DND-41 (cell line): Measurements from ENCODE around the gene PACS2.

Experiments used
- ATAC-seq: fragments of 200-7000 bp; cut with Tn5 transposase; 3 replicates; pipeline ENCODE4 v1.9.1; 2021; ENCODE audit warnings: low read depth; ENCODE audit not compliant: insufficient read depth
- DNase-seq: peaks from one replicate; pipeline ENCODE4 v3.0.0-alpha.2; 2020
- H2AFZ ChIP-seq: 2 replicates; pipeline ENCODE4 v1.6.0; 2012; ENCODE audit warnings: low read depth, low read length
- H3K27ac ChIP-seq: 2 replicates; pipeline ENCODE4 v1.5.1; 2012; ENCODE audit warnings: low read length, inconsistent platforms
- H3K27me3 ChIP-seq: fragments of 200-600 bp; sonication (generic); 2 replicates; pipeline ENCODE4 v1.6.0; 2012; ENCODE audit warnings: low read length, mild to moderate bottlenecking, inconsistent platforms; ENCODE audit not compliant: insufficient read depth, poor library complexity
- H3K36me3 ChIP-seq: 2 replicates; pipeline ENCODE4 v1.5.1; 2012; ENCODE audit warnings: low read length, inconsistent platforms; ENCODE audit not compliant: insufficient read depth
- H3K4me1 ChIP-seq: 2 replicates; pipeline ENCODE4 v1.5.1; 2012; ENCODE audit warnings: mild to moderate bottlenecking, low read length; ENCODE audit not compliant: insufficient read depth
- H3K4me2 ChIP-seq: 2 replicates; pipeline ENCODE4 v1.6.0; 2012; ENCODE audit warnings: mild to moderate bottlenecking, moderate library complexity, low read length, inconsistent platforms; ENCODE audit not compliant: insufficient read depth
- H3K4me3 ChIP-seq, 2 experiments: fragments of 200-600 bp in 1 of 2; shearing (Covaris generic) in 1 of 2; 2 replicates each; pipeline ENCODE4 v1.5.1; 2012 to 2016; ENCODE audit warnings: inconsistent platforms in 2 of 2, low read length in 2 of 2, mild to moderate bottlenecking in 2 of 2, low read depth in 1 of 2, moderate library complexity in 1 of 2
- H3K79me2 ChIP-seq: 2 replicates; pipeline ENCODE4 v1.6.0; 2012; ENCODE audit warnings: low read length, inconsistent platforms; ENCODE audit not compliant: insufficient read depth
- H3K9ac ChIP-seq: 2 replicates; pipeline ENCODE4 v1.6.0; 2012; ENCODE audit warnings: low read depth, mild to moderate bottlenecking, inconsistent platforms, low read length, moderate library complexity
- H3K9me3 ChIP-seq: 2 replicates; pipeline ENCODE4 v1.5.1; 2012; ENCODE audit warnings: low read length, moderate library complexity, mild to moderate bottlenecking, inconsistent platforms; ENCODE audit not compliant: insufficient read depth, severe bottlenecking
- H4K20me1 ChIP-seq: 2 replicates; pipeline ENCODE4 v1.6.0; 2012; ENCODE audit warnings: low read length; ENCODE audit not compliant: insufficient read depth
- EZH2 ChIP-seq: IDR thresholded peaks from 3 replicates; pipeline ENCODE4 v1.6.1; 2012; ENCODE audit warnings: borderline replicate concordance, low read depth, mild to moderate bottlenecking, moderate library complexity, low read length, inconsistent platforms; ENCODE audit not compliant: severe bottlenecking
- TF ChIP-seq, protein P1 (sequence below): IDR thresholded peaks from 2 replicates; pipeline ENCODE4 v1.5.1; 2012; ENCODE audit warnings: borderline replicate concordance, low read length, moderate library complexity, mild to moderate bottlenecking; ENCODE audit not compliant: poor library complexity, severe bottlenecking; ENCODE audit errors: extremely low read depth

The PACS2 gene

DNA sequence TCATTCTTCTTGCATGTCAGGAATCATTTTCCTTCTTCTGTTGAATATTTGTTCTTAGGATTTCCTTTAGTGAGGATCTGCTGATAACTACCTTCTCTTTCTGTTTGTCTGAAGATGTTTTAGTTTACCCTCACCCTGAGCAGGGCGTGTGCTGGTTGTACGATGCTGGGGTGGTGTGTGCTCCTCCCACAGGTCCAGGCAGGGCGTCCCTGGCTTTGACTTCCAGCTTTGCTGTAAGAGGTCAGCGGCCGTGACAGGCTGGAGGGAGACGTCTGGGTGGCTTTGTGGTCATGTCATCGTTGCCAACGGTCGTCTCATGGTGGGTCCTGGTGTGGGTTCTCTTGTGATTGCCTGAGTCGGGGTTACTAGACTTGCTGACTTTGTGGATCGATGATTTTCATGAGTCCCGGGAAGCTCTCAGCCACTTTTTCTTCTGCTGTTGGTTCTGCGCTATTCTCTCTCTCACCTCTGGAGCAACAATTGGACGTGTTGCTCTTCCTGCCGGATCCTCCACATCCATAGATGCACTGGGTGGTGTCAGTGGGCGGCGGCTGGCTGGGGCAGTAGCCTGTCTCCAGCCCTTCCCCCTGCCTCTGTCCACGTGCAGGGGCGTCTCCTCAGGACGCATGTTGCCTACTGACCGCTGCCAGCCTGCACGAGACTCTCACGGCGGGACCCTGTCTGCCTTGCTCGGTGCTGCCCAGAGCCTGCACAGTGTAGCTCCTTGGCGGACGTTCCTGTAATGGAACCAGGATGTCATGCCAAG is 8.4 kb downstream of the PACS2 start:
- Histone ChIP-seq H3K79me2 (peaks cover 87% of the 10 kb centered on the region), H3K27ac (no peak overlapping the region), H3K36me3 (0 out of 2 replicates have a peak, but pooled peaks cover 10% of the 10 kb centered on the region), H2AFZ (no peak overlapping the region), H3K4me2 (no peak overlapping the region), H3K4me1 (no peaks in the 10 kb centered on the region), H4K20me1 (peaks cover 73% of the 10 kb centered on the region), H3K4me3 (no peak overlapping the region), H3K9ac (no peak overlapping the region), H3K27me3 (no peaks in the 10 kb centered on the region), H3K9me3 (no peaks in the 10 kb centered on the region)
- no peak for ATAC-seq
- no peak for DNase-seq
- TF ChIP-seq, protein P1, sequence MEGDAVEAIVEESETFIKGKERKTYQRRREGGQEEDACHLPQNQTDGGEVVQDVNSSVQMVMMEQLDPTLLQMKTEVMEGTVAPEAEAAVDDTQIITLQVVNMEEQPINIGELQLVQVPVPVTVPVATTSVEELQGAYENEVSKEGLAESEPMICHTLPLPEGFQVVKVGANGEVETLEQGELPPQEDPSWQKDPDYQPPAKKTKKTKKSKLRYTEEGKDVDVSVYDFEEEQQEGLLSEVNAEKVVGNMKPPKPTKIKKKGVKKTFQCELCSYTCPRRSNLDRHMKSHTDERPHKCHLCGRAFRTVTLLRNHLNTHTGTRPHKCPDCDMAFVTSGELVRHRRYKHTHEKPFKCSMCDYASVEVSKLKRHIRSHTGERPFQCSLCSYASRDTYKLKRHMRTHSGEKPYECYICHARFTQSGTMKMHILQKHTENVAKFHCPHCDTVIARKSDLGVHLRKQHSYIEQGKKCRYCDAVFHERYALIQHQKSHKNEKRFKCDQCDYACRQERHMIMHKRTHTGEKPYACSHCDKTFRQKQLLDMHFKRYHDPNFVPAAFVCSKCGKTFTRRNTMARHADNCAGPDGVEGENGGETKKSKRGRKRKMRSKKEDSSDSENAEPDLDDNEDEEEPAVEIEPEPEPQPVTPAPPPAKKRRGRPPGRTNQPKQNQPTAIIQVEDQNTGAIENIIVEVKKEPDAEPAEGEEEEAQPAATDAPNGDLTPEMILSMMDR = no peak
- no peak for TF ChIP-seq EZH2

DNA sequence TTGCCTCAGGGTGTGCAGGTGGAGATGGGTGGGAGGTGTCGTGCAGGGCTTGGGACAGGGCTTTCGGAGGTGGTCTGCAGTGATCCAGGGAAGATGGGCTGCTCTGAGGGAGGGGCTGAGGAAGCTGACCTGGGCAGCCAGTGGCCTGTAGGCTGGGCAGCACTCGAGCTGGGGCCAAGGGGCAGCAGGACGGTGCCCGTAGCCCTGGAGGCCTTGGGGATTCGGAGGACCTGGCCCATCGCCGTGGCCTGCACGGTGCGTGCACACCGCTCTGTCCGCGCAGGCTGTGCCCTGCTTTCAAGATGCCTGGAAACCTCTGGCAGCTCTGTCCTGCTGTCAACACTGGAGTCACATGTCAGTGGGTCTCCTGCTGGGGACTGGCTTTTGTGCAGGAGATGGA is 9.1 kb downstream of the PACS2 start:
- Histone ChIP-seq H3K27me3 (no peaks in the 10 kb centered on the region), H3K4me2 (no peak overlapping the region), H2AFZ (no peak overlapping the region), H3K79me2 (peaks cover 88% of the 10 kb centered on the region), H3K9ac (no peak overlapping the region), H3K36me3 (0 out of 2 replicates have a peak, but pooled peaks cover 10% of the 10 kb centered on the region), H3K4me3 (no peak overlapping the region), H3K27ac (no peak overlapping the region), H3K4me1 (no peaks in the 10 kb centered on the region), H3K9me3 (no peaks in the 10 kb centered on the region), H4K20me1 (peaks cover 77% of the 10 kb centered on the region)
- TF ChIP-seq, protein P1 = no peak
- TF ChIP-seq EZH2 = no peak
- DNase-seq (no peak), ATAC-seq (no peak)

DNA sequence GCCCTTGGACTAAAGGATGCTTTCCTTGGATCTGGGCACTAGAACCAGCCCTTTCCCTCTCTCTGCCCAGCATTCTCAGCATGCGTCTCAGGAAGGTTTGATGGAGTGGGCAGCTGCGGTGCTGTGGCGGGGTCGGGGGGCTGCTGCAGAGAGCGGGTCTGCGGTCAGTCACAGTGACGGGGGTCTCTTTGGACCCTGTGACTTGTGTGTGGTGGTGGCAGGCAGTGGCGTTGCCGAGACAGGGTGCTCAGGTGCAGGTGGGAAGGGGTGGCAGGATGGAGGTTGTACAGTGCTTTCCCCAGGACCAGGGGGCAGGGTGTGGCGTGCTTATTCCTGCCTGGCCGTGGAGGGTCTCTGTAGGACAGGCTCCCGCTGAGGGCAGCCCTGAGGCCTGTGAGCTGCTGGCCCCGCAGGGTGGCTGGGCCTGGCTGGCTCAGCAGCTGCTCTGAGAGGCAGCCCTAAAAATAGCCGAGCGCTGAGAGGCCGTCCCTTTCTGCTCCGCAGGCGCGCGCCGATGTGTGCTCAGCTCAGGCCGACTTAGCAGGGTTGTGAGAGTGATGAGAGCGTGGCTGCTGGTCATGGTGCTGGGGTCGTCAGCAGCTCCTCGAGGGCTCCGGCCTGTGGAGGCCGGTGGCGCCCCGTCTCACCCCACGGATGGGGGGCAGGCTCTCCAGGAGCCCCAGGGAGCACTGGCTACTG is 9.7 kb downstream of the PACS2 start:
- Histone ChIP-seq H2AFZ (no peak overlapping the region), H3K36me3 (0 out of 2 replicates have a peak, but pooled peaks cover 10% of the 10 kb centered on the region), H3K9me3 (no peaks in the 10 kb centered on the region), H3K4me3 (no peak overlapping the region), H3K27me3 (no peaks in the 10 kb centered on the region), H3K79me2 (peaks cover 91% of the 10 kb centered on the region), H3K27ac (no peak overlapping the region), H3K9ac (no peak overlapping the region), H3K4me2 (no peak overlapping the region), H4K20me1 (peaks cover 83% of the 10 kb centered on the region), H3K4me1 (no peaks in the 10 kb centered on the region)
- ATAC-seq (no peak), DNase-seq (no peak)
- TF ChIP-seq, protein P1 = no peak
- no peak for TF ChIP-seq EZH2
